ENCODE measurements around the gene RPP25L.

The RPP25L gene

GRCh38 chr9:34637356-34638137 lies 25.6 kb upstream of the RPP25L start, which contains the start of gene SIGMAR1:
Gene SIGMAR1, minus strand, starts transcription at chr9:34637787. Its CDS starts 90 bp downstream, at chr9:34637697.
- DNase-seq (ENCODE audit: low spot score): peak; percentile 96

GRCh38 chr9:34636791-34637355 lies 25.0 kb upstream of the RPP25L start:
- DNase-seq (ENCODE audit: low spot score): no peak

GRCh38 chr9:34635556-34635955 lies 23.7 kb upstream of the RPP25L start:
- no peak for DNase-seq (ENCODE audit: low spot score)

GRCh38 chr9:34634551-34635248 lies 22.8 kb upstream of the RPP25L start:
- DNase-seq (ENCODE audit: low spot score): no peak

- peak; percentile 82 for DNase-seq (ENCODE audit: low spot score)
These were observed 22.1 kb upstream of the RPP25L start for GRCh38 chr9:34633851-34634550.

GRCh38 chr9:34633166-34633565 lies 21.3 kb upstream of the RPP25L start:
- no peak for DNase-seq (ENCODE audit: low spot score)

- no peak for DNase-seq (ENCODE audit: low spot score)
These were observed 18.7 kb upstream of the RPP25L start for GRCh38 chr9:34630402-34631154.

GRCh38 chr9:34629491-34629808 lies 17.6 kb upstream of the RPP25L start:
- DNase-seq (ENCODE audit: low spot score): no peak

- DNase-seq (ENCODE audit: low spot score): no peak
These were observed 17.0 kb upstream of the RPP25L start, which contains the start of gene ARID3C for GRCh38 chr9:34628656-34629490. Gene ARID3C, minus strand, starts transcription at chr9:34629066. Its CDS starts 1,052 bp downstream, at chr9:34628014.

- no peak for DNase-seq (ENCODE audit: low spot score)
These were observed 16.1 kb upstream of the RPP25L start for GRCh38 chr9:34627716-34628655.

GRCh38 chr9:34625186-34625486 lies 13.2 kb upstream of the RPP25L start:
- no peak for DNase-seq (ENCODE audit: low spot score)

- peak; percentile 66 for DNase-seq (ENCODE audit: low spot score)
These were observed 12.7 kb upstream of the RPP25L start for GRCh38 chr9:34624475-34625185.

GRCh38 chr9:34623374-34624235 lies 11.7 kb upstream of the RPP25L start:
- DNase-seq (ENCODE audit: low spot score): no peak

- peak; percentile 92 for DNase-seq (ENCODE audit: low spot score)
These were observed 8.4 kb upstream of the RPP25L start, which contains the start of gene DCTN3 for GRCh38 chr9:34620061-34620994. Gene DCTN3, minus strand, starts transcription at chr9:34620495. Its CDS starts 31 bp downstream, at chr9:34620464.

GRCh38 chr9:34615132-34615531 lies 3.2 kb upstream of the RPP25L start:
- no peak for DNase-seq (ENCODE audit: low spot score)

GRCh38 chr9:34612788-34613390 lies 992 bp upstream of the RPP25L start:
- DNase-seq (ENCODE audit: low spot score): peak; percentile 88
